PC-9 (cell line): ENCODE data around the gene ELP4. TPM values are rescaled to one million over a fixed set of nuclear protein-coding genes. Genes with fewer than 3 reads are reported as not detected.

Experiments used
- BruUV-seq: library from RNA; stranded (reverse); fragments of 400-500 nt; replicated peaks from 2 replicates; lab custom pipeline; 2021; lab: Mats Ljungman, UMichigan
- CTCF ChIA-PET: fragments of 300-600 bp; sonication (Branson Sonifier 250); formaldehyde crosslinking; loops from one replicate; lab custom pipeline; 2022; ENCODE audit warnings: antibody characterized with exemption; lab: Charles Lee
- POLR2A ChIA-PET: fragments of 300-600 bp; sonication (Branson Sonifier 250); formaldehyde crosslinking; loops from one replicate; lab custom pipeline; 2022; ENCODE audit warnings: antibody characterized with exemption; ENCODE audit not compliant: unreplicated experiment; lab: Charles Lee
- DNase-seq, 2 experiments: peaks; one replicate each; pipeline versions ENCODE4 v3.0.0 to v3.0.0-alpha.2; 2015 to 2022; ENCODE audit warnings: mixed read lengths in 1 of 2
- H2AFZ ChIP-seq: fragments of 200-600 bp; sonication (generic); 2 replicates; pipeline ENCODE4 v1.8.1; 2017; ENCODE audit warnings: antibody characterized with exemption
- H3F3A ChIP-seq: fragments of 200-600 bp; sonication (generic); 2 replicates; pipeline ENCODE4 v1.8.1; 2017; ENCODE audit warnings: antibody characterized with exemption, mild to moderate bottlenecking, low read depth; ENCODE audit not compliant: insufficient read depth
- H3K27ac ChIP-seq: fragments of 200-600 bp; sonication (generic); 2 replicates; pipeline ENCODE4 v1.6.1; 2016; ENCODE audit warnings: mixed run types
- H3K27me3 ChIP-seq: fragments of 200-600 bp; sonication (generic); 2 replicates; pipeline ENCODE4 v1.6.1; 2016; ENCODE audit warnings: low read depth, mixed run types; ENCODE audit not compliant: insufficient read depth
- H3K36me3 ChIP-seq: fragments of 200-600 bp; sonication (generic); 2 replicates; pipeline ENCODE4 v1.6.1; 2016; ENCODE audit warnings: low read depth, mixed run types
- H3K4me1 ChIP-seq: fragments of 200-600 bp; sonication (generic); replicated peaks from 2 replicates; pipeline ENCODE4 v1.6.1; 2016; ENCODE audit warnings: mixed run types; ENCODE audit not compliant: insufficient read depth
- H3K4me2 ChIP-seq: fragments of 200-600 bp; sonication (generic); 2 replicates; pipeline ENCODE4 v1.6.1; 2017; ENCODE audit warnings: mixed run types
- H3K4me3 ChIP-seq: fragments of 200-600 bp; sonication (generic); 2 replicates; pipeline ENCODE4 v1.6.1; 2016; ENCODE audit warnings: mixed run types
- H3K79me2 ChIP-seq: fragments of 200-600 bp; sonication (generic); 2 replicates; pipeline ENCODE4 v1.6.1; 2017; ENCODE audit warnings: low read depth, mixed run types
- H3K9me2 ChIP-seq: fragments of 200-600 bp; sonication (generic); 2 replicates; pipeline ENCODE4 v1.8.1; 2017; ENCODE audit warnings: mild to moderate bottlenecking; ENCODE audit not compliant: insufficient read depth
- H3K9me3 ChIP-seq: fragments of 200-600 bp; sonication (generic); 2 replicates; pipeline ENCODE4 v1.8.1; 2016; ENCODE audit warnings: low read depth; ENCODE audit not compliant: insufficient read depth
- H4K20me1 ChIP-seq: fragments of 200-600 bp; sonication (generic); 2 replicates; pipeline ENCODE4 v1.8.1; 2017; ENCODE audit not compliant: insufficient read depth
- CTCF ChIP-seq: fragments of 200-600 bp; sonication (generic); conservative IDR thresholded peaks from 2 replicates; pipeline ENCODE4 v1.6.1; 2017; ENCODE audit warnings: mixed run types, antibody characterized with exemption, mild to moderate bottlenecking, moderate library complexity
- EZH2 ChIP-seq: fragments of 200-600 bp; sonication (generic); IDR thresholded peaks from 2 replicates; pipeline ENCODE4 v1.8.0; 2017; ENCODE audit warnings: antibody characterized with exemption, low read depth
- intact Hi-C: fragments of 100-400 bp; cut with micrococcal nuclease; formaldehyde crosslinking; loops from one replicate; pipeline ENCODE4 v1.10.0; 2022; ENCODE audit not compliant: unreplicated experiment
- total RNA-seq: library from RNA; stranded (reverse); gene quantifications from 2 replicates; pipeline ENCODE4 v1.2.3, GENCODE V29; 2021

The ELP4 gene
- total RNA-seq, 1 experiment from 2014 or later: 20.5 TPM

GRCh38 chr11:31818425-31818755 is 308.8 kb downstream of the ELP4 start:
- intact Hi-C loops: no loop called here
- ChIA-PET CTCF (no interaction called here), POLR2A (no interaction called here)
- no peaks in the 10 kb centered on the region for H3F3A ChIP-seq
- no peaks in the 10 kb centered on the region for H4K20me1 ChIP-seq
- no peak overlapping the region for H3K4me3 ChIP-seq
- H3K4me2 ChIP-seq: no peak overlapping the region
- DNase-seq: no peak
- H3K79me2 ChIP-seq: no peaks in the 10 kb centered on the region
- H3K27me3 ChIP-seq: no peaks in the 10 kb centered on the region
- H2AFZ ChIP-seq: no peak overlapping the region
- no TSS peak for BruUV-seq
- TF ChIP-seq EZH2 (no peak), CTCF (no peak)
- no peak overlapping the region for H3K27ac ChIP-seq
- H3K36me3 ChIP-seq: no peaks in the 10 kb centered on the region
- H3K9me2 ChIP-seq: no peaks in the 10 kb centered on the region
- peaks cover 2% of the 10 kb centered on the region; the same call in 1 of the 2 replicates for H3K4me1 ChIP-seq
- H3K9me3 ChIP-seq: no peaks in the 10 kb centered on the region

GRCh38 chr11:31818874-31819331 is 309.3 kb downstream of the ELP4 start:
- H3K4me2 ChIP-seq: no peak overlapping the region
- H3K9me3 ChIP-seq: no peaks in the 10 kb centered on the region
- H3K4me3 ChIP-seq: no peak overlapping the region
- ChIA-PET POLR2A (no interaction called here), CTCF (no interaction called here)
- H2AFZ ChIP-seq: no peak overlapping the region
- H3K9me2 ChIP-seq: no peaks in the 10 kb centered on the region
- no peaks in the 10 kb centered on the region for H3K27me3 ChIP-seq
- no TSS peak for BruUV-seq
- intact Hi-C loops: no loop called here
- H3K4me1 ChIP-seq: no peaks in the 10 kb centered on the region
- TF ChIP-seq CTCF: no peak
- no peak for TF ChIP-seq EZH2
- H4K20me1 ChIP-seq: no peaks in the 10 kb centered on the region
- no peaks in the 10 kb centered on the region for H3F3A ChIP-seq
- no peak for DNase-seq
- H3K27ac ChIP-seq: no peak overlapping the region
- H3K36me3 ChIP-seq: no peaks in the 10 kb centered on the region
- H3K79me2 ChIP-seq: no peaks in the 10 kb centered on the region

DNA sequence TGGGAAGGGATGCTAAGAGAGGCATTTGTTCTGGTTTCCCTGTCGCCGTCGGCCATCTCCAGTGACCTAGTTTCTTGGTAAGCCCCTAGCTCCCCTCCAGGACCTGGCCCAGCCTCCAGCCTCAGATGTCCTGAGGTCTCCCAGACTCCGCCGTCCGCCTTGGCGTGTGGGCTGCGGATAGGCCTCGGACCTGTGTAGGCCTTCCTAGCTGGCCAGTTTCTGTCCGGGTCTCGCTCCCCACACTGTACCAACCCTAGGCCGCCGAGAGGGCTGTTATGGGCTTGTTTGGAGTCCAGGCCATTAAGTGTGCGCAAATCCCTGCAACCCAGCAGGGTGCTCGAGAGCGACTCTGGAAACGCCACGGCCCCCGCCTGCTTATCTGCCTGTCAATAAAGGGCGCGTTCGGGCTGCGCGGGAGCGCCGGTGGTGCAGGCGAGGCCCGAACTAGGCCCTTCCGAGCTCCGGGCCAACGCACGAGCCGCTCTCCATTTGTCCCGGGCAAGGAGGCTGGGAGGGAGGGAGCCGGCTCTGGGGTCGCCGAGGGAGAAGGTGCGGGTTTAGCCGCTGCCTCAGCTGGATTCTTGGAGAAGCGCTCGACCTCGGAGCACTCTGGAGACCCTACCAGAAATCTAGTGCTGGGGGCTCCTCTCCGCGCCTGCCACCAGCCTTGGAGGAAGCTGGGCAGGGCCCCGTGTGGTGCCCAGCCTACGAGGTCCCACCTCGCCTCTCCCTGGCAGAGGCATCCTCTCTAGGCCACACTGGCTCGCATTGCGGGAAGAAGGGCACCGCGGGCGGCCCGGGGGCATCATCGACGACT is 310.3 kb downstream of the ELP4 start:
- ChIA-PET POLR2A (no interaction called here), CTCF (no interaction called here)
- H2AFZ ChIP-seq: no peak overlapping the region
- intact Hi-C loops: no loop called here
- H3K79me2 ChIP-seq: no peaks in the 10 kb centered on the region
- no TSS peak for BruUV-seq
- TF ChIP-seq EZH2 (no peak), CTCF (no peak)
- H3K4me3 ChIP-seq: no peak overlapping the region
- no peaks in the 10 kb centered on the region for H3K4me1 ChIP-seq
- H4K20me1 ChIP-seq: no peaks in the 10 kb centered on the region
- H3K36me3 ChIP-seq: no peaks in the 10 kb centered on the region
- no peak for DNase-seq
- no peaks in the 10 kb centered on the region for H3K9me2 ChIP-seq
- no peaks in the 10 kb centered on the region for H3F3A ChIP-seq
- no peaks in the 10 kb centered on the region for H3K27me3 ChIP-seq
- H3K4me2 ChIP-seq: no peak overlapping the region
- H3K9me3 ChIP-seq: no peaks in the 10 kb centered on the region
- no peak overlapping the region for H3K27ac ChIP-seq
